Transverse colon (tissue), 3 donors: ENCODE data around the gene BBS1.

Source experiments
- CTCF ChIP-seq, 5 experiments: fragments of 200-600 bp in 3 of 5; fragments of 450-650 bp in 2 of 5; sonication (generic) in 3 of 5; IDR thresholded peaks; 1 replicate in 2 of 5; 2 replicates in 3 of 5; pipeline ENCODE4 v1.5.1; 2016 to 2017; ENCODE audit warnings: antibody characterized with exemption in 5 of 5, inconsistent platforms in 3 of 5, mild to moderate bottlenecking in 2 of 5, moderate library complexity in 1 of 5
- EP300 ChIP-seq: sonication (generic); formaldehyde crosslinking; IDR thresholded peaks from one replicate; pipeline ENCODE4 v1.6.1; 2017; ENCODE audit warnings: antibody characterized with exemption, low read depth
- POLR2A ChIP-seq: fragments of 450-650 bp; IDR thresholded peaks from one replicate; pipeline ENCODE4 v1.6.1; 2016; ENCODE audit warnings: antibody characterized with exemption, mild to moderate bottlenecking, moderate library complexity

GRCh38 chr11:66579017-66579606 lies 68.7 kb downstream of the BBS1 start:
- TF ChIP-seq CTCF (IDR thresholded peaks at IDR 0.05) (peak; percentile 78 to 88 (median 86)), EP300 (no peak), POLR2A (no peak)
